Activated T-cell treated with anti-CD3 and anti-CD28 coated beads for 1 hour (primary cell): ENCODE measurements around the gene NDUFS2.

ENCODE experiments used
- DNase-seq: peaks from one replicate; pipeline ENCODE4 v3.0.0-alpha.2; 2020; ENCODE audit warnings: low read depth

The NDUFS2 gene

GRCh38 chr1:161196111-161196510, 6.1 kb upstream of the NDUFS2 start:
- no peak for DNase-seq

DNA sequence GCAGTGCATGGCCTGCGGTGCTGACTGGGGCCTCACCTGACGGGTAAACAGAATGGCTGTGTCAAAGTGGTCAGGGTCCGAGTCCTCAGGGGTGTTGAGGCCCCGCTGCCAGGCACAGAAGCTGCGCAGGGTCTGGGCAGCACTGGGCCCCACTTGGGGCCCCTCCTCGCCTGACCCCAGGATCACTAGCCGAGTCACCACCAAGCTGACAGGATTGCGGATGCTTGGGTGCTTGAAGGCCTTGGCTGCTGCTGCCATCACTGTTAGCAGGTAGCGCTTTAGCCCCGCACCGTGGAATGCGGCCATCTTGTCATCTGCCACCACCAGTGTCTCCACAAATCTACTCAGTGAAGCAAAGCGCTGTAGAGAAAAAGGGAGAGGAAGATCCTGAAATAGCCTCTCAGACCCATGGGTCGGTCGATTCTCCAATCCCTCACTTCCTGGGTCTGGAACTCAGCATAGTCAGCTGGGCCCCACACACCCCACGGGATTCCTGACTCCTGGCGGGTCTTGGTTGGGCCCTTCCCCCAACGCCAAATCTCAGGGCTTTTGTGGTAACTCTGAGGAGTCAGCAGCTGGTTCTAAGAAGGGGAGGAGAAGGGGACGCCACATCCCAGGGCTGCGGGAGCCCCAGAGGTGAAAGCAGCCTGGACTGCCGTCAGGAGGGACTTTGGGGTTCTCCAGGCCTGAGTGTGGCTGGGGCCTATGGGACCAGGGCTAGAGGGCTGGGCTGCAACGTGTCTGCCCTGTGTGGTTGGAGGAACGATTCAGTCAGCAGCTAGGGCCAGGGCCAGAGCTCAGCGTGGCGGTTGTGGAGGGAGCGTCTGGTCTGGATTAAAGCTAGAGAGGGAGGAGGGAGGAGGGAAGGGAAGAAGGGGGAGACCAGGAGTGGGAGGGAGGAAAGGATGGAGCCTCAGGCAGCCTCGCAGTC, 5.4 kb upstream of the NDUFS2 start:
- no peak for DNase-seq

DNA sequence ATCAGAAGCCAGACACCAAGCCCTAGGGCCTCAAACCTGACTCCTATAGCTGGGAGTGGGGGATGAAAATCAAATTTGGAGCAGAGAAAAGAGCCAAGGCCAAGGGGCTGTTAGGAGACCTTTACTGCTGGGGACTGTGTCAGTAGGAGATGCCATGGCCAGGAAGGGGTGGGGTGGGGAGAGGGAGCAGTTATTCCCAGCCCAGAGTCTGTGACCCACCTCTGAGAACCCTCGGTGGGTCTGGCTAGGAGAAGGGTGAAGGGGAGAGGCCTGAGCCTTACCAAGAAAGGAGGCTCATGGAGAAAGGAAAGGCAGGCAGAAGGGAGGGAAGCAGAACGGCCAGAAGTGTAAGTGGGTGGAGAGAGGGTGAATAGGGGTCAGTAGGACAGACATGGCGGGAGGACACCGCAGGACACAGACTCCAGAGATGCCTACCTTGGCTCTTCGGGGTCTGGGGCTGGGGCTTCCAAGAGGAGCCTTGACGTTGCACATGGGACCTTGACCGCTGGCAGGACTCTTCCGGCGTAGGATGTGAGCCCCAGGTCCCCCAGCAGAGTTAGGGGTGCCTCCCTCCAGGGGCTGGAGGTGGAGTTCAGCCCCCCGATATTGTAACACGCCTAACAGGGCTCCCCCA, 4.5 kb upstream of the NDUFS2 start:
- no peak for DNase-seq

DNA sequence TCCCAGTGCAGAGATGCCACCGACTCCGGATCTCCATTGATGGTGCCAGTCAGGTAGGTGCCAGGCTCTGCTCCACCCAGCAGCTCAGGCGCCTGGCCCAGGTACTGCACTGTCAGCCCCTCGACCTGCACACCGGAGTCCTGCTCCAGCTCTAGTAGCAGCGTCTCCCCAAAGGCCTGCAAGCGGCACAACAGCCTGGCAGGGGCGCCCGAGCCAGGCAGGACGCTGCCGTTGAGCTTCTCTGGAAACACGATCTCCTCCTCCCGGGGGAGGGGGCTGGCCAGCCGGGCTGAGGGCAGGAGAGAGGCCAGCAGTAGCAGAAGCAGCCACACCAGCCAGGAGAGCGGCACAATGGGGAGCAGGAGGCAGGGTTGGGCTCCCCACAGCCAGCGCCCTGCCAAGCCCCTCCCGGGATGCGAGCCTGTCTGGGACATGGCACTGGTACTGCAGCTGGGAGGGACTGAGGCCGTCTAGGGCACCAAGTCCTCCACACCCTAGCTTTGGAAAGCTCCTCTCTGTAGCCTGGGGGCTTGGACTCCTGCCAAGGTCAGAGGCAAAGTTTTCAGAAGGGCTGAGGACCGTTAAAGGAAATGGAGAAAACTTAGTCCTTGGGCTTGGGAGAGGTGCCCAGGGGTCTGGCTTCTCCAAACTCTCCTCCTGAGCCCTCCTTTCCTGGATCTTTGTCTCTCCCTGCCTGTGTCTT, 3.8 kb upstream of the NDUFS2 start:
- DNase-seq = no peak

GRCh38 chr1:161198897-161199431, 3.2 kb upstream of the NDUFS2 start, which contains the start of gene ADAMTS4:
Gene ADAMTS4 (minus strand): TSS chr1:161199054. CDS start chr1:161198627, 427 bp downstream.
- DNase-seq = no peak

DNA sequence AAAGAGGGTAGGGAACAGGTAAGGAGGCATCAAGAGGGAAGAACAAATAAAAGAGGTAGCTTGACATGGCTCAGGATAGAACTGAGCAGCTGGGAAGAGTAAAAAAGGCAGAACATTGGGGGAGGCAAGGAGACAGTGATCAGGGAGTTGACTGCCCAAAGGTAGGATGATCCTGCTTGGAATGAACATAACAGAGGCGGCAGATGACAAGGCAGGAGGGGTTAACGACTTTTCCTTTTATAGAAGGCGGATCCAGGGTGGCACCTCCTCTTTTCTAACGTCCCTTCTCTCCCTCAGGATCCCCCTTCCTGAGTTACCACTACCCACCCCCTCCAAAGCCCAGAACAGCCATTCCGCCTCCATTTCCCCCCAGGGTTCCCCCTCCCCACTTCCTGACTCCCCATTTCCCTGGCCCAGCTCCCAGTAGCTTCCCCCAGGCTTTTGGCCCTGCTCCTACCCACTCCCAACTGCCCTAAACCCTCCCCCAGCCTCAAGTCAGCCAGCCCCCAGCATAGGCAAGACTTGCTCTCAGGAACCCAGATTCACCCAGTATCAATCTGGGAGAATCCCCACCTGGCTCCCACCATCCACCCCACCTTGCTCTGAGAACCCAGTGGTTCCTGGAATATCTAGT, 2.5 kb upstream of the NDUFS2 start:
- DNase-seq = no peak

- no peak for DNase-seq
Observed at GRCh38 chr1:161200421-161200991, 1.7 kb upstream of the NDUFS2 start.

- no peak for DNase-seq
Observed at GRCh38 chr1:161200992-161201835, 953 bp upstream of the NDUFS2 start.

- DNase-seq = no peak
Observed at GRCh38 chr1:161206411-161207140, 4.4 kb downstream of the NDUFS2 start.

- no peak for DNase-seq
Observed at GRCh38 chr1:161207173-161207572, 5.0 kb downstream of the NDUFS2 start.

DNA sequence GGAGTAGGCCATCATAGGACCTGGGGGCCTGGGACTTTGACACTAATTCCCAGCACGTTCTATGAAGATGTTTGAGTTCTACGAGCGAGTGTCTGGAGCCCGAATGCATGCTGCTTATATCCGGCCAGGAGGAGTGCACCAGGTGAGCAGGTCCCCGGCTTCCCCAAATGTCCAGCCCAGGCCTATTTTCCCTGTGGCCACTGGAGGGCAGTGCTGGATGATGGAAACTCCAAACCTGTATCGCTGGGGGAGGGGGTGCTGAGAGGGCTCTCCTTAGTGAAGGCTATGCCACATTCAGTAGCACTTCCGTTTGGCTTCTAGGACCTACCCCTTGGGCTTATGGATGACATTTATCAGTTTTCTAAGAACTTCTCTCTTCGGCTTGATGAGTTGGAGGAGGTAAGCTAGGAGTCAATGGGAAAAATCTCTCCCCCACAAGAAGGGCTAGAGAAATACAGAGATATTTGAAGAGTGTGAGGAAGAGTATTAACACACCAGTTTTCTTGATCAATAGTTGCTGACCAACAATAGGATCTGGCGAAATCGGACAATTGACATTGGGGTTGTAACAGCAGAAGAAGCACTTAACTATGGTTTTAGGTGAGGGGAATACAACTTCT, 7.7 kb downstream of the NDUFS2 start:
- peak; percentile 59 for DNase-seq

DNA sequence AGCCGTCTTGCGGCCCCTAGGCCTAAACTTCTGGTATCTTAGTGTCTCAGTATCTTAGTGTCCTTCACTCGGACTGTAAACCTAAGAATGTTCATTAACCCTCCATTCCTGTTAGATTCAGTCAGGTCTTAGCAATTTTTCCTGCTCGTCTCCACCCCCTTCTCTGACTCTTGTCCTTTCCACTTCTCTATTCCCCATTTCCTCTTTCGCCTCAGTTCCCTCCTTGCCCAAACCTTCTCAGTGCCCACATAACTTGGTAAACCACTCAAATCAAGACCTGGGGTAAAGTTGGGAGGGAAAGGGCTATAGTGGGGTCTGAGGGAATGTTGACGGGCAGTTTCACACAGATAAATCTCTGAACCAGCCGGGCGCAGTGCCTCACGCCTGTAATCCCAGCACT, 12.2 kb downstream of the NDUFS2 start:
- no peak for DNase-seq

DNA sequence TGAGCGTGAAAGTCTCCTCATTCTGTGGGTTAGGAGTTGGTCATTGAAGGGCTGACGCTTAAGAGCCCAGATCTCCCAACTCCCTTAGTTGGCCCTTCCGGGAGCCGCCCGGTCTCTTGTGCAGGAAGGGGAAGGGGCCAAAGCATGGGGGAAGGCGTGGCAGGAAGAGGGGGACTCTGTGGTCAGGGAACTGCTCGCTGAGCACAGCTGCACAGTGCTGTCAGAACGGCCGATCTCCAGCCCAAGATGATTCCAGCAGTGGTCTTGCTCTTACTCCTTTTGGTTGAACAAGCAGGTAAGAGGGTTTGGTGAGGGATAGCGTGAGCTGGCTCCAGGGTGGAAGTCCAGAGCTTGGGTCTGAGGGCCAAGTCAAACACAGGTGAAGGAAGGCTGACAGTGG, 12.9 kb downstream of the NDUFS2 start, which contains the start of gene FCER1G:
TSS of gene FCER1G (plus strand) at position 220 of the 400 bp plus-strand sequence. CDS start at position 247, 27 bp downstream.
- no peak for DNase-seq

GRCh38 chr1:161216945-161217712, 15.0 kb downstream of the NDUFS2 start:
- no peak for DNase-seq

- DNase-seq = no peak
Observed at GRCh38 chr1:161217831-161218230, 15.7 kb downstream of the NDUFS2 start.

DNA sequence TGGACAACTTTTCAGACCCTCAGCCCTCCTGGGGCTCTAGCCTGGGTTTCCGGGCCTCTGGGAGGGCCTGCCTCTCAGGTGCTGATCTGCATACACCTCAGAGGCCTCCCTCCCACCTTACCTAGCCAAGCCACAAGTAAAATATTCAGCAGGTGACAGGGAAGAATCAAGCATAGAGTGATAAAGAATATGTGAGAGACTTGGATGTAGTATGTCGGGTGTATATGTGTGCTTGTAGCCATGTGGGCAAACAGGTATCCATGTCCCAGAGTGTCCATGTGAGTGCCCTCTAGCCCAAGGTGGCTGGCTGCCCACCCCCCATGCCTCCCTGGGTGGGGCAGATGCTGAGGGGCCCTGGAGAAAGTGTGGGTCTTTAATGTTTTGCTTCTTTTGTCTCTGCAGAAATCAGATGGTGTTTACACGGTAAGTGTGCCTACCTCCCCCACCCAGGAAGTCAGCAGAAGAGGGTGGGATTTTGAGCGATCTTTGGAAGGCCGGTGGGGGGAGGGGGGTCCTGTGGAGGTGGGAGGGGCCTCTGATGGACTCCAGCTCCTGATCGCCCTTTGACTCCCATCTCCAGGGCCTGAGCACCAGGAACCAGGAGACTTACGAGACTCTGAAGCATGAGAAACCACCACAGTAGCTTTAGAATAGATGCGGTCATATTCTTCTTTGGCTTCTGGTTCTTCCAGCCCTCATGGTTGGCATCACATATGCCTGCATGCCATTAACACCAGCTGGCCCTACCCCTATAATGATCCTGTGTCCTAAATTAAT, 16.3 kb downstream of the NDUFS2 start:
- no peak for DNase-seq

DNA sequence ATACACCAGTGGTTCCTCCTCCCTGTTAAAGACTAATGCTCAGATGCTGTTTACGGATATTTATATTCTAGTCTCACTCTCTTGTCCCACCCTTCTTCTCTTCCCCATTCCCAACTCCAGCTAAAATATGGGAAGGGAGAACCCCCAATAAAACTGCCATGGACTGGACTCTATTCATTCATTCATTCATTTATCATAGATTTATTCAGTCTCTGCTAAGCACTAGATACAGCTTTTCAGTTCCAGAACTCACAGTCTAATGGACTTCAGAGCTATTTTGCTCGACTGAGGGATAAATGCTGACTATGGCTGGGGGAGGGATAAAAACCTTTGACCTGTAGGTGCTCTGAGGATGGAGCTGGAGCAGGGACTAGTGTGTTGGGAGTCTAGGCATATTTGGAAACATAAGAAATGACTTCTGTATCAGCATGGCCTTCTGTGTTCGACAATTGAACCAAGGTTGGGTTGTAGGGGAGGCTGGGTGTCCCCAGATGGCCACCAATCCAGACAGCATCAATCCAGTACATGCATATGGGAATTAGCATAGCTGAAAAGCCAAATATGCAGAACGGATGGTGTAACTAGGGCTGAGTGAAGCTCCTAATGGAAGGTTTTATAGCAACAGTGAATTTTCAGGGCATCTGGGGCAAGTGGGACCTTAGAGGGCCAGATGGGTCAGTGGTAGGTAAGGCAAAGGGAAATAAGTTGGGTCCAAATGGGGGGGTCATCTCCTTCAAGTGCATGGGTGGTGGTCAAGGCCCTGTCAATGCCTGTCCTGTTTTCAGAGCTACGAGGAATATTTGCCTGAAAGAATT, 17.1 kb downstream of the NDUFS2 start:
- no peak for DNase-seq
